Kidney (tissue), 14 donors: ENCODE results near the gene IFI44L. TPM values are rescaled to one million over a fixed set of nuclear protein-coding genes. Genes with fewer than 3 reads are reported as not detected.

Experiments used
- DNase-seq, 5 donors: peaks; one replicate each; pipeline ENCODE4 v3.0.0-alpha.2; 2013 to 2020
- FAIRE-seq: peaks from 2 replicates; lab custom pipeline; 2012; peaks lifted over from hg19 to GRCh38; lab: Jason Lieb, UNC
- H3K27ac ChIP-seq, 2 donors: one replicate each; pipeline ENCODE4 v1.7.0; 2013; ENCODE audit warnings: low read depth in 2 of 2, low read length in 2 of 2, inconsistent platforms in 1 of 2
- H3K27me3 ChIP-seq: one replicate; pipeline ENCODE4 v1.7.1; 2013; ENCODE audit warnings: low read length, inconsistent platforms; ENCODE audit not compliant: control insufficient read depth, insufficient read depth
- H3K36me3 ChIP-seq, 3 donors: one replicate each; pipeline versions ENCODE4 v1.7.0 to v1.7.1; 2013; ENCODE audit warnings: low read length in 3 of 3, control low read depth in 1 of 3, inconsistent platforms in 1 of 3; ENCODE audit not compliant: insufficient read depth in 3 of 3, control insufficient read depth in 2 of 3
- H3K4me1 ChIP-seq, 3 donors: one replicate each; pipeline versions ENCODE4 v1.7.0 to v1.7.1; 2013; ENCODE audit warnings: low read length in 3 of 3, inconsistent platforms in 1 of 3, low read depth in 1 of 3; ENCODE audit not compliant: control insufficient read depth in 2 of 3, insufficient read depth in 2 of 3
- H3K4me3 ChIP-seq, 3 donors: one replicate each; pipeline versions ENCODE4 v1.7.0 to v1.8.1; 2013; ENCODE audit warnings: low read length in 3 of 3, control low read depth in 1 of 3, inconsistent platforms in 1 of 3
- H3K9ac ChIP-seq, 3 donors: one replicate each; pipeline versions ENCODE4 v1.7.0 to v1.7.1; 2013; ENCODE audit warnings: low read length in 3 of 3, control low read depth in 1 of 3, inconsistent platforms in 1 of 3
- H3K9me3 ChIP-seq, 3 donors: one replicate each; pipeline versions ENCODE4 v1.7.0 to v1.7.1; 2013; ENCODE audit warnings: low read length in 3 of 3, control low read depth in 1 of 3, inconsistent platforms in 1 of 3; ENCODE audit not compliant: control insufficient read depth in 2 of 3, insufficient read depth in 1 of 3
- CTCF ChIP-seq: IDR thresholded peaks from 3 replicates; pipeline ENCODE4 v1.5.1; 2012; ENCODE audit warnings: mild to moderate bottlenecking, moderate library complexity, borderline replicate concordance; ENCODE audit not compliant: insufficient read depth; ENCODE audit errors: extremely low read depth
- intact Hi-C: fragments of 100-400 bp; cut with DNase I; formaldehyde crosslinking; loops from one replicate; pipeline ENCODE4 v1.11.1; 2022
- polyA plus RNA-seq: library from polyadenylated mRNA; stranded (reverse); fragments of 350-450 nt; fragmentation: Illumina TruSeq; extraction: RNeasy Lipid Tissue Mini Kit (QIAGEN cat#74804); gene quantifications from one replicate; pipeline ENCODE4 v1.2.3, GENCODE V29; 2014; ENCODE audit warnings: low read depth, low replicate concordance; ENCODE audit not compliant: insufficient read depth
- total RNA-seq: library from RNA; stranded (reverse); fragmentation: NEBNext Ultra II Directional; extraction: Animal tissue kit (Norgen Biotek cat#: 25700); gene quantifications from one replicate; pipeline ENCODE4 v1.2.1, GENCODE V29; 2021
- donor health status: control.
- donor health status: control.
- donor health status: control.
- donor health status: control.
- donor health status: control.
- donor health status: DM: yes; HTN: yes; CAD: no.
- donor health status: Normal renal cell carcinoma (clear cell type).

The IFI44L gene
- total and polyA plus RNA-seq, 2 donors from 2014 or later, result 5.7 to 20.6 TPM

- no peaks in the 10 kb centered on the region for H3K4me1 ChIP-seq
- TF ChIP-seq CTCF, result no peak
- no peaks in the 10 kb centered on the region for H3K9me3 ChIP-seq
- no peaks in the 10 kb centered on the region for H3K27me3 ChIP-seq
- no peaks in the 10 kb centered on the region for H3K36me3 ChIP-seq
- FAIRE-seq (no peak), DNase-seq (no peak)
- no peak overlapping the region for H3K27ac ChIP-seq
- no peak overlapping the region for H3K9ac ChIP-seq
- H3K4me3 ChIP-seq, result no peak overlapping the region
- intact Hi-C loops, result no loop called here
Measured at GRCh38 chr1:78683079-78683478, 62.8 kb downstream of the IFI44L start.

- H3K27me3 ChIP-seq, result no peaks in the 10 kb centered on the region
- no peak overlapping the region for H3K27ac ChIP-seq
- no peak overlapping the region for H3K9ac ChIP-seq
- intact Hi-C loops, result no loop called here
- no peak for TF ChIP-seq CTCF
- DNase-seq (no peak), FAIRE-seq (no peak)
- no peaks in the 10 kb centered on the region for H3K36me3 ChIP-seq
- H3K9me3 ChIP-seq, result no peaks in the 10 kb centered on the region
- H3K4me3 ChIP-seq, result no peak overlapping the region
- no peaks in the 10 kb centered on the region for H3K4me1 ChIP-seq
Measured at GRCh38 chr1:78687315-78687714, 67.1 kb downstream of the IFI44L start.

GRCh38 chr1:78687914-78688313 lies 67.7 kb downstream of the IFI44L start:
- no peak overlapping the region for H3K27ac ChIP-seq
- no peak overlapping the region for H3K4me3 ChIP-seq
- no peaks in the 10 kb centered on the region for H3K36me3 ChIP-seq
- no peak for TF ChIP-seq CTCF
- intact Hi-C loops, result no loop called here
- no peaks in the 10 kb centered on the region for H3K4me1 ChIP-seq
- no peaks in the 10 kb centered on the region for H3K9me3 ChIP-seq
- H3K27me3 ChIP-seq, result no peaks in the 10 kb centered on the region
- FAIRE-seq (no peak), DNase-seq (no peak)
- no peak overlapping the region for H3K9ac ChIP-seq

GRCh38 chr1:78688697-78689096 lies 68.4 kb downstream of the IFI44L start:
- Histone ChIP-seq H3K27me3 (no peaks in the 10 kb centered on the region), H3K27ac (no peak overlapping the region), H3K4me1 (no peaks in the 10 kb centered on the region), H3K36me3 (no peaks in the 10 kb centered on the region), H3K4me3 (no peak overlapping the region), H3K9me3 (no peaks in the 10 kb centered on the region), H3K9ac (no peak overlapping the region)
- no peak for TF ChIP-seq CTCF
- peak in 2 of 5 donors; percentile 32 to 47 for DNase-seq
- intact Hi-C loops, result no loop called here
- FAIRE-seq, result no peak
